HL-60 (cell line): Measurements from ENCODE around the gene TCERG1.

Source experiments
- DNase-seq, 2 experiments: peaks; one replicate each; pipeline ENCODE4 v3.0.0-alpha.2; 2010 to 2020; ENCODE audit warnings: low read depth in 1 of 2, low spot score in 1 of 2
- H3K27ac ChIP-seq: fragments of 250-450 bp; sonication (Bioruptor Pico); replicated peaks from 2 replicates; pipeline ENCODE4 v1.5.1; 2020; ENCODE audit warnings: mild to moderate bottlenecking, moderate library complexity
- H3K27me3 ChIP-seq: fragments of 250-450 bp; sonication (Bioruptor Pico); 2 replicates; pipeline ENCODE4 v1.5.1; 2021; ENCODE audit warnings: mild to moderate bottlenecking, moderate library complexity; ENCODE audit not compliant: insufficient read depth, poor library complexity, severe bottlenecking
- H3K4me3 ChIP-seq: replicated peaks from 2 replicates; pipeline ENCODE4 v1.5.1; 2011; ENCODE audit warnings: mild to moderate bottlenecking, control low read depth, low read length; ENCODE audit not compliant: insufficient read depth
- CTCF ChIP-seq: IDR thresholded peaks from one replicate; pipeline ENCODE4 v1.5.1; 2011; ENCODE audit warnings: low read length, control low read depth, inconsistent platforms; ENCODE audit not compliant: insufficient read depth
- GABPA ChIP-seq: IDR thresholded peaks from 2 replicates; pipeline ENCODE4 v1.6.1; 2012; ENCODE audit warnings: low read depth
- POLR2AphosphoS5 ChIP-seq: IDR thresholded peaks from 2 replicates; pipeline ENCODE4 v1.6.1; 2012; ENCODE audit warnings: low read depth
- REST ChIP-seq: IDR thresholded peaks from 2 replicates; pipeline ENCODE4 v1.6.1; 2012; ENCODE audit warnings: low read depth; ENCODE audit not compliant: insufficient replicate concordance
- SPI1 ChIP-seq: IDR thresholded peaks from 2 replicates; pipeline ENCODE4 v1.6.1; 2012; ENCODE audit warnings: low read depth, mild to moderate bottlenecking, borderline replicate concordance

Gene TCERG1

GRCh38 chr5:146401021-146401420, 46.1 kb upstream of the TCERG1 start:
- TF ChIP-seq GABPA = no peak
- TF ChIP-seq SPI1 = no peak
- TF ChIP-seq REST = no peak
- no peak for TF ChIP-seq CTCF
- TF ChIP-seq POLR2AphosphoS5 = no peak
- no peaks in the 10 kb centered on the region for H3K27me3 ChIP-seq

GRCh38 chr5:146402949-146403348, 44.2 kb upstream of the TCERG1 start:
- TF ChIP-seq CTCF = no peak
- no peak for TF ChIP-seq REST
- no peak for TF ChIP-seq POLR2AphosphoS5
- no peak for TF ChIP-seq SPI1
- no peak for TF ChIP-seq GABPA
- DNase-seq = no peak
- no peak overlapping the region for H3K4me3 ChIP-seq
- H3K27ac ChIP-seq = no peak overlapping the region
- no peaks in the 10 kb centered on the region for H3K27me3 ChIP-seq

More at GRCh38 chr5:146401021-146401420, 46.1 kb upstream of the TCERG1 start:
- Histone ChIP-seq H3K27ac (no peak overlapping the region), H3K4me3 (no peak overlapping the region)
- DNase-seq = no peak

GRCh38 chr5:146409054-146409671, 38.0 kb upstream of the TCERG1 start:
- H3K27me3 ChIP-seq = no peaks in the 10 kb centered on the region
- H3K27ac ChIP-seq = no peak overlapping the region
- TF ChIP-seq CTCF (no peak), POLR2AphosphoS5 (no peak), SPI1 (no peak), REST (no peak), GABPA (no peak)
- DNase-seq = no peak
- no peak overlapping the region for H3K4me3 ChIP-seq
